Measurements from ENCODE around the gene NLRP5.
"Not testable (repeated sequence)": the region's sequence is repeated elsewhere in the genome, so short reads cannot be mapped to it uniquely, and the experiment has no call there.

Gene NLRP5

GRCh38 chr19:56099638-56100539, 113.3 kb downstream of the NLRP5 start:
- no peak for DNase-seq

- DNase-seq, result no peak
These were observed 114.5 kb downstream of the NLRP5 start for GRCh38 chr19:56101095-56101494.

GRCh38 chr19:56101746-56102535, 115.4 kb downstream of the NLRP5 start:
- DNase-seq, result no peak

GRCh38 chr19:56103027-56103614, 116.5 kb downstream of the NLRP5 start:
- no peak for DNase-seq

- DNase-seq, result no peak
These were observed 117.8 kb downstream of the NLRP5 start for GRCh38 chr19:56104423-56104822.

- DNase-seq, result no peak
These were observed 118.6 kb downstream of the NLRP5 start for GRCh38 chr19:56105090-56105701.

- not testable (repeated sequence) for DNase-seq
These were observed 119.3 kb downstream of the NLRP5 start for GRCh38 chr19:56105831-56106396.

GRCh38 chr19:56106397-56106849, 119.8 kb downstream of the NLRP5 start:
- DNase-seq, result no peak

GRCh38 chr19:56106993-56107392, 120.4 kb downstream of the NLRP5 start:
- DNase-seq, result no peak

GRCh38 chr19:56107626-56108351, 121.2 kb downstream of the NLRP5 start:
- no peak for DNase-seq

- DNase-seq, result no peak
These were observed 122.0 kb downstream of the NLRP5 start for GRCh38 chr19:56108447-56109195.

- DNase-seq, result no peak
These were observed 122.7 kb downstream of the NLRP5 start for GRCh38 chr19:56109226-56109625.

GRCh38 chr19:56110515-56111448, 124.2 kb downstream of the NLRP5 start:
- DNase-seq, result no peak

All from GDM1 (cell line).